ENCODE measurements around the gene CYSLTR1.

Gene CYSLTR1

DNA sequence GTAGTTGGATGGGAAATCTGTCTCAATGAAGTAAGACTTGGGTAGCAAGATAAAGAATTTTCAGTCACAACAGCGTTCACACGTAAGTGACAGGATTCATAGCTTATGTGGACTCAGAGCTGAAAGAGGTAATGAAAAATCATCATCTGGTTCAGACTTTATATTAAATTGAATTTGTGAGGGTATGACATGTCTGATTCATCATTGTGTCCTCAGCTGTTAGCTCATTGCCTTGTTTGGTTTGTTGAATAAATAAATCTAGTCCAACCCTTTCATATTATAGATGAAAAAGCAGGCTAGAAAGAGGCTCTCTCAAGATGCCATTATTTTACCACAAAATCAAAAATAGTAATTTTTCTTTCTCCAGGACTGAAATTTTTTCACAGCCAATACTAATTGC is 2.7 kb upstream of the CYSLTR1 start:
- Histone ChIP-seq H4K91ac (ENCODE audit: low read depth, low read length, poor library complexity) (no peak overlapping the region), H2AFZ (ENCODE audit: low read length) (no peak overlapping the region), H2BK12ac (ENCODE audit: low read length) (no peak overlapping the region), H3K79me1 (ENCODE audit: low read depth, low read length) (no peaks in the 10 kb centered on the region), H3K4me3 (ENCODE audit: low read length in 2 of 2) (no peak overlapping the region), H4K8ac (ENCODE audit: low read depth, low read length) (no peak overlapping the region), H3K18ac (ENCODE audit: low read length) (no peak overlapping the region), H3K27ac (replicated peaks; ENCODE audit: low read length) (no peak overlapping the region), H2BK120ac (ENCODE audit: low read depth, low read length) (no peak overlapping the region), H3K4me2 (ENCODE audit: insufficient read depth, low read length, poor library complexity, severe bottlenecking) (no peak overlapping the region), H2BK5ac (ENCODE audit: low read length) (no peak overlapping the region), H3K9me3 (replicated peaks in 1 of 2; ENCODE audit: control insufficient read depth in 2 of 2, insufficient read depth in 1 of 2, low read depth in 1 of 2, low read length in 2 of 2) (no peaks in the 10 kb centered on the region), H3K4ac (ENCODE audit: low read length) (no peak overlapping the region), H2BK15ac (ENCODE audit: low read length) (no peak overlapping the region), H3K36me3 (replicated peaks in 1 of 2; ENCODE audit: control insufficient read depth in 2 of 2, insufficient read depth in 2 of 2, low read length in 2 of 2) (no peaks in the 10 kb centered on the region), H3K9ac (ENCODE audit: low read depth, low read length, poor library complexity) (no peak overlapping the region), H2AK5ac (ENCODE audit: low read depth, low read length) (no peak overlapping the region), H3K27me3 (ENCODE audit: control insufficient read depth in 3 of 3, insufficient read depth in 3 of 3, low read depth in 1 of 3, low read length in 3 of 3) (no peaks in the 10 kb centered on the region), H3K23ac (ENCODE audit: low read depth, low read length, poor library complexity) (no peak overlapping the region), H3K14ac (ENCODE audit: low read length) (no peak overlapping the region), H3K4me1 (ENCODE audit: control insufficient read depth in 2 of 2, insufficient read depth in 1 of 2, low read depth in 1 of 2, low read length in 2 of 2) (no peaks in the 10 kb centered on the region)
- WGBS, 2 donors (ENCODE audit: extremely low coverage in 2 of 2, insufficient read length in 2 of 2, insufficient replicate concordance in 1 of 2), result no CpG with 5 or more reads among the region's 2 CpGs
- no peak for DNase-seq (ENCODE audit: low spot score)

DNA sequence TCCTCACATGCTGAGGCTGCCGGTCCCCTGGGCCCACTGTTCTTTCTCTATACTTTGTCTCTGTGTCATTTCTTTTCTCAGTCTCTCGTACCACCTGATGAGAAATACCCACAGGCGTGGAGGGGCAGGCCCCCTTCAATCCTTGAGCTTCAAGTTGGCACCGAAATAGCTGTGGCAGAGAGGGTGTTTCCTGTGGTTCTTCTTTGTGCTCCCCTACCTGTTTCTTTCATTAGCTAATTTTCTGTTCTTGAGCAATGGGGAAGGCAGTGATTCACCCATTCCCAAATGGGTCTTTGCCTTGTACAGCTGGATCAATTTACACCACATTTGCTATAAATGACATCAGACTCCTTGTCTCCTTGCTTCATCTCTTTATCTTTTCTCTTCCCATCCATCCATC is 2.1 kb upstream of the CYSLTR1 start:
- H3K14ac ChIP-seq (ENCODE audit: low read length), result no peak overlapping the region
- no peak for DNase-seq (ENCODE audit: low spot score)
- no peak overlapping the region for H3K4ac ChIP-seq (ENCODE audit: low read length)
- H2AFZ ChIP-seq (ENCODE audit: low read length), result no peak overlapping the region
- H3K4me2 ChIP-seq (ENCODE audit: insufficient read depth, low read length, poor library complexity, severe bottlenecking), result no peak overlapping the region
- no peak overlapping the region for H2AK5ac ChIP-seq (ENCODE audit: low read depth, low read length)
- no peaks in the 10 kb centered on the region for H3K79me1 ChIP-seq (ENCODE audit: low read depth, low read length)
- H3K18ac ChIP-seq (ENCODE audit: low read length), result no peak overlapping the region
- no peak overlapping the region for H3K4me3 ChIP-seq (ENCODE audit: low read length in 2 of 2)
- H2BK15ac ChIP-seq (ENCODE audit: low read length), result no peak overlapping the region
- no peak overlapping the region for H2BK5ac ChIP-seq (ENCODE audit: low read length)
- no peak overlapping the region for H3K27ac ChIP-seq (replicated peaks; ENCODE audit: low read length)
- no peak overlapping the region for H2BK120ac ChIP-seq (ENCODE audit: low read depth, low read length)
- H3K9ac ChIP-seq (ENCODE audit: low read depth, low read length, poor library complexity), result no peak overlapping the region
- H4K8ac ChIP-seq (ENCODE audit: low read depth, low read length), result no peak overlapping the region
- no CpG with 5 or more reads among the region's 4 CpGs for WGBS, 2 donors (ENCODE audit: extremely low coverage in 2 of 2, insufficient read length in 2 of 2, insufficient replicate concordance in 1 of 2)
- H3K23ac ChIP-seq (ENCODE audit: low read depth, low read length, poor library complexity), result no peak overlapping the region
- H4K91ac ChIP-seq (ENCODE audit: low read depth, low read length, poor library complexity), result no peak overlapping the region
- no peaks in the 10 kb centered on the region for H3K9me3 ChIP-seq (replicated peaks in 1 of 2; ENCODE audit: control insufficient read depth in 2 of 2, insufficient read depth in 1 of 2, low read depth in 1 of 2, low read length in 2 of 2)
- H3K27me3 ChIP-seq (ENCODE audit: control insufficient read depth in 3 of 3, insufficient read depth in 3 of 3, low read depth in 1 of 3, low read length in 3 of 3), result no peaks in the 10 kb centered on the region
- no peak overlapping the region for H2BK12ac ChIP-seq (ENCODE audit: low read length)
- H3K36me3 ChIP-seq (replicated peaks in 1 of 2; ENCODE audit: control insufficient read depth in 2 of 2, insufficient read depth in 2 of 2, low read length in 2 of 2), result no peaks in the 10 kb centered on the region
- H3K4me1 ChIP-seq (ENCODE audit: control insufficient read depth in 2 of 2, insufficient read depth in 1 of 2, low read depth in 1 of 2, low read length in 2 of 2), result no peaks in the 10 kb centered on the region

DNA sequence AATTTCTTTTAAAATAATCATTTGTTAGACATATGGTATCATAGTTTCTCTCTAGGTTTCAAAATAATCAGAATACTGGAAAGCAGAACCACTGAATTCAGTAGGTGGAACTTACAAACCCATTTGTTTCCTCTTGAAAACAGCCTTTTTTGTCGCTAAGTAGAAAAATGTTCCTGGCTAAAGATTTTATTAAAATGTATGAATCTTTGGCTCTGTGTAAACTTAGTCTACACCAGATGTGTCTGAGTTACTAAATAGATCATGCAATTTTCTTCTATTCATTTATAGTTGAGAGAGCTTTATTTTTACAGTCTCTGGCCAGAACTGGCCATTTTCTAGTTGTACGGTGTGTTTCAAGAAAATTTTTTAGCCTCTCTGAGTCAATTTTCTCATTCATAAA is 1.0 kb downstream of the CYSLTR1 start:
- Histone ChIP-seq H3K9me3 (replicated peaks in 1 of 2; ENCODE audit: control insufficient read depth in 2 of 2, insufficient read depth in 1 of 2, low read depth in 1 of 2, low read length in 2 of 2) (no peaks in the 10 kb centered on the region), H4K8ac (ENCODE audit: low read depth, low read length) (no peak overlapping the region), H4K91ac (ENCODE audit: low read depth, low read length, poor library complexity) (no peak overlapping the region), H2AFZ (ENCODE audit: low read length) (no peak overlapping the region), H3K23ac (ENCODE audit: low read depth, low read length, poor library complexity) (no peak overlapping the region), H3K36me3 (replicated peaks in 1 of 2; ENCODE audit: control insufficient read depth in 2 of 2, insufficient read depth in 2 of 2, low read length in 2 of 2) (no peaks in the 10 kb centered on the region), H2BK12ac (ENCODE audit: low read length) (no peak overlapping the region), H2AK5ac (ENCODE audit: low read depth, low read length) (no peak overlapping the region), H3K4me2 (ENCODE audit: insufficient read depth, low read length, poor library complexity, severe bottlenecking) (no peak overlapping the region), H3K79me1 (ENCODE audit: low read depth, low read length) (no peaks in the 10 kb centered on the region), H3K27me3 (ENCODE audit: control insufficient read depth in 3 of 3, insufficient read depth in 3 of 3, low read depth in 1 of 3, low read length in 3 of 3) (no peaks in the 10 kb centered on the region), H2BK15ac (ENCODE audit: low read length) (no peak overlapping the region), H2BK120ac (ENCODE audit: low read depth, low read length) (no peak overlapping the region), H3K9ac (ENCODE audit: low read depth, low read length, poor library complexity) (no peak overlapping the region), H3K4me3 (ENCODE audit: low read length in 2 of 2) (no peak overlapping the region), H3K18ac (ENCODE audit: low read length) (no peak overlapping the region), H3K4ac (ENCODE audit: low read length) (no peak overlapping the region), H3K27ac (replicated peaks; ENCODE audit: low read length) (no peak overlapping the region), H3K14ac (ENCODE audit: low read length) (no peak overlapping the region), H3K4me1 (ENCODE audit: control insufficient read depth in 2 of 2, insufficient read depth in 1 of 2, low read depth in 1 of 2, low read length in 2 of 2) (no peaks in the 10 kb centered on the region), H2BK5ac (ENCODE audit: low read length) (no peak overlapping the region)
- DNase-seq (ENCODE audit: low spot score), result no peak
- no CpG with 5 or more reads among the region's 2 CpGs for WGBS, 2 donors (ENCODE audit: extremely low coverage in 2 of 2, insufficient read length in 2 of 2, insufficient replicate concordance in 1 of 2)

DNA sequence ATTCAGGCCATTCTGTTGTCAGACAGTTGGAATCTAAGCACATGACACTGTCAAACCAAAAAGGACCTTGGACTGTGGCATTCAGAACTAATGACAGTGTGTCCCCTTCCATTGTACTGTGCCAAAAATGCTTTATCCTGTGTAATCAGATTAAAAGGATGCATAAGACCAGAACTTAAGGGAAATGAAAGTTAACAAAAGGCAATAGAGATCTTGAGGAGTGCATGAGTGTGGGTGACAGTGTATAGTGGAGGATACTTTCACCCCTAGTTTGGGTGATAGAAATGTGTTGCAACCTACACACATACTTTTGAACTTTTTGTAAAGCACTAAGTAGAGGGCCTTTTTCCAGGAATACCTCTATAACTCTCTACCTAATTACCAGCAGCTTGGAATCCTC is 4.5 kb downstream of the CYSLTR1 start:
- H3K27ac ChIP-seq (replicated peaks; ENCODE audit: low read length), result no peak overlapping the region
- no peak overlapping the region for H2AK5ac ChIP-seq (ENCODE audit: low read depth, low read length)
- H4K8ac ChIP-seq (ENCODE audit: low read depth, low read length), result no peak overlapping the region
- no peak overlapping the region for H3K14ac ChIP-seq (ENCODE audit: low read length)
- H3K27me3 ChIP-seq (ENCODE audit: control insufficient read depth in 3 of 3, insufficient read depth in 3 of 3, low read depth in 1 of 3, low read length in 3 of 3), result no peaks in the 10 kb centered on the region
- no peak overlapping the region for H3K18ac ChIP-seq (ENCODE audit: low read length)
- H2AFZ ChIP-seq (ENCODE audit: low read length), result no peak overlapping the region
- no peaks in the 10 kb centered on the region for H3K4me1 ChIP-seq (ENCODE audit: control insufficient read depth in 2 of 2, insufficient read depth in 1 of 2, low read depth in 1 of 2, low read length in 2 of 2)
- no peak overlapping the region for H2BK5ac ChIP-seq (ENCODE audit: low read length)
- no peak overlapping the region for H3K23ac ChIP-seq (ENCODE audit: low read depth, low read length, poor library complexity)
- H3K4me2 ChIP-seq (ENCODE audit: insufficient read depth, low read length, poor library complexity, severe bottlenecking), result no peak overlapping the region
- no peak overlapping the region for H4K91ac ChIP-seq (ENCODE audit: low read depth, low read length, poor library complexity)
- H2BK120ac ChIP-seq (ENCODE audit: low read depth, low read length), result no peak overlapping the region
- H3K4me3 ChIP-seq (ENCODE audit: low read length in 2 of 2), result no peak overlapping the region
- H3K4ac ChIP-seq (ENCODE audit: low read length), result no peak overlapping the region
- no peaks in the 10 kb centered on the region for H3K79me1 ChIP-seq (ENCODE audit: low read depth, low read length)
- no peak overlapping the region for H2BK15ac ChIP-seq (ENCODE audit: low read length)
- no peak for DNase-seq (ENCODE audit: low spot score)
- no peak overlapping the region for H2BK12ac ChIP-seq (ENCODE audit: low read length)
- H3K36me3 ChIP-seq (replicated peaks in 1 of 2; ENCODE audit: control insufficient read depth in 2 of 2, insufficient read depth in 2 of 2, low read length in 2 of 2), result no peaks in the 10 kb centered on the region
- H3K9me3 ChIP-seq (replicated peaks in 1 of 2; ENCODE audit: control insufficient read depth in 2 of 2, insufficient read depth in 1 of 2, low read depth in 1 of 2, low read length in 2 of 2), result no peaks in the 10 kb centered on the region
- no peak overlapping the region for H3K9ac ChIP-seq (ENCODE audit: low read depth, low read length, poor library complexity)
